ENCODE data around the gene ALG9. TPM values are rescaled to one million over a fixed set of nuclear protein-coding genes. Genes with fewer than 3 reads are reported as not detected.

The ALG9 gene
- total RNA-seq, 1 donor from 2014 or later: 36.9 TPM

GRCh38 chr11:111846063-111846462 lies 25.3 kb downstream of the ALG9 start:
- peaks cover 10% of the 10 kb centered on the region for H3F3A ChIP-seq (ENCODE audit: low read depth)
- H3K4me1 ChIP-seq: peaks cover 12% of the 10 kb centered on the region
- H3K9ac ChIP-seq: no peak overlapping the region
- H3K4me1 Mint-ChIP-seq: peaks cover 27% of the 10 kb centered on the region
- no peak overlapping the region for H2AFZ ChIP-seq (replicated peaks)
- DNase-seq (ENCODE audit: low spot score): no peak
- H3K27ac Mint-ChIP-seq: no peak overlapping the region
- peaks cover 12% of the 10 kb centered on the region for H3K36me3 Mint-ChIP-seq
- H3K79me2 ChIP-seq (ENCODE audit: low read depth): no peaks in the 10 kb centered on the region
- no peak overlapping the region for H3K4me2 ChIP-seq
- H3K27ac ChIP-seq: no peak overlapping the region
- H3K36me3 ChIP-seq: no peaks in the 10 kb centered on the region
- TF ChIP-seq EZH2phosphoT487 (IDR thresholded peaks at IDR 0.05) (no peak), CTCF (IDR thresholded peaks at IDR 0.05) (no peak), EZH2 (IDR thresholded peaks at IDR 0.05) (no peak)
- H3K9me3 ChIP-seq (ENCODE audit: low read depth): no peaks in the 10 kb centered on the region
- no peak overlapping the region for H3K4me3 Mint-ChIP-seq
- H3K27me3 Mint-ChIP-seq (ENCODE audit: insufficient read depth, low read depth): peaks cover 4% of the 10 kb centered on the region
- no peaks in the 10 kb centered on the region for H4K20me1 ChIP-seq (ENCODE audit: low read depth)
- H3K27me3 ChIP-seq: no peaks in the 10 kb centered on the region
- no peaks in the 10 kb centered on the region for H3K9me3 Mint-ChIP-seq
- no peak overlapping the region for H3K4me3 ChIP-seq

- Histone ChIP-seq H4K20me1 (ENCODE audit: low read depth) (peaks cover 5% of the 10 kb centered on the region), H3K9ac (no peak overlapping the region), H3K79me2 (ENCODE audit: low read depth) (no peaks in the 10 kb centered on the region), H3K27ac (no peak overlapping the region), H3K9me3 (ENCODE audit: low read depth) (no peaks in the 10 kb centered on the region), H3K36me3 (no peaks in the 10 kb centered on the region), H3K4me3 (no peak overlapping the region), H3F3A (ENCODE audit: low read depth) (peaks cover 16% of the 10 kb centered on the region), H3K4me1 (peaks cover 18% of the 10 kb centered on the region), H3K4me2 (no peak overlapping the region), H3K27me3 (no peaks in the 10 kb centered on the region), H2AFZ (replicated peaks) (no peak overlapping the region)
- no peak overlapping the region for H3K27ac Mint-ChIP-seq
- no peaks in the 10 kb centered on the region for H3K9me3 Mint-ChIP-seq
- DNase-seq (ENCODE audit: low spot score): no peak
- peaks cover 4% of the 10 kb centered on the region for H3K27me3 Mint-ChIP-seq (ENCODE audit: insufficient read depth, low read depth)
- peaks cover 12% of the 10 kb centered on the region for H3K36me3 Mint-ChIP-seq
- TF ChIP-seq EZH2 (IDR thresholded peaks at IDR 0.05) (no peak), CTCF (IDR thresholded peaks at IDR 0.05) (no peak), EZH2phosphoT487 (IDR thresholded peaks at IDR 0.05) (no peak)
- H3K4me1 Mint-ChIP-seq: peaks cover 33% of the 10 kb centered on the region
- no peak overlapping the region for H3K4me3 Mint-ChIP-seq
Measured at GRCh38 chr11:111845276-111846028, 25.9 kb downstream of the ALG9 start.

GRCh38 chr11:111843661-111844060 lies 27.7 kb downstream of the ALG9 start:
- H3K27ac Mint-ChIP-seq: no peak overlapping the region
- Histone ChIP-seq H3K27me3 (no peaks in the 10 kb centered on the region), H3K4me1 (peaks cover 28% of the 10 kb centered on the region), H3F3A (ENCODE audit: low read depth) (peaks cover 24% of the 10 kb centered on the region), H3K36me3 (no peaks in the 10 kb centered on the region), H3K9ac (no peak overlapping the region), H4K20me1 (ENCODE audit: low read depth) (peaks cover 14% of the 10 kb centered on the region), H3K79me2 (ENCODE audit: low read depth) (no peaks in the 10 kb centered on the region), H3K27ac (no peak overlapping the region), H3K4me3 (no peak overlapping the region), H3K9me3 (ENCODE audit: low read depth) (no peaks in the 10 kb centered on the region), H3K4me2 (no peak overlapping the region), H2AFZ (replicated peaks) (no peak overlapping the region)
- no peak for TF ChIP-seq CTCF (IDR thresholded peaks at IDR 0.05)
- TF ChIP-seq EZH2 (IDR thresholded peaks at IDR 0.05): no peak
- no peak for TF ChIP-seq EZH2phosphoT487 (IDR thresholded peaks at IDR 0.05)
- no peak for DNase-seq (ENCODE audit: low spot score)
- H3K4me3 Mint-ChIP-seq: no peak overlapping the region
- peaks cover 40% of the 10 kb centered on the region for H3K4me1 Mint-ChIP-seq
- peaks cover 4% of the 10 kb centered on the region for H3K36me3 Mint-ChIP-seq
- peaks cover 4% of the 10 kb centered on the region for H3K27me3 Mint-ChIP-seq (ENCODE audit: insufficient read depth, low read depth)
- H3K9me3 Mint-ChIP-seq: no peaks in the 10 kb centered on the region

All from neural progenitor cell (in vitro differentiated cells).